Right renal cortex interstitium (tissue), 3 donors: Measurements from ENCODE around the gene ACVR1B. TPM values are rescaled to one million over a fixed set of nuclear protein-coding genes. Genes with fewer than 3 reads are reported as not detected.
"Not testable (repeated sequence)": the region's sequence is repeated elsewhere in the genome, so short reads cannot be mapped to it uniquely, and the experiment has no call there.

Experiments used
- DNase-seq, 3 donors: peaks; one replicate each; pipeline ENCODE4 v3.0.0-alpha.2; 2013; ENCODE audit warnings: low read depth in 3 of 3, low spot score in 2 of 3
- polyA plus RNA-seq, 3 donors: library from polyadenylated mRNA; unstranded; fragments of 120-200 nt; gene quantifications; one replicate each; pipeline ENCODE4 v1.2.1, GENCODE V29; 2013; ENCODE audit not compliant: insufficient read length in 3 of 3

Gene ACVR1B
- polyA plus RNA-seq, 3 donors: 58.9 to 61.0 (median 60.5) TPM

DNA sequence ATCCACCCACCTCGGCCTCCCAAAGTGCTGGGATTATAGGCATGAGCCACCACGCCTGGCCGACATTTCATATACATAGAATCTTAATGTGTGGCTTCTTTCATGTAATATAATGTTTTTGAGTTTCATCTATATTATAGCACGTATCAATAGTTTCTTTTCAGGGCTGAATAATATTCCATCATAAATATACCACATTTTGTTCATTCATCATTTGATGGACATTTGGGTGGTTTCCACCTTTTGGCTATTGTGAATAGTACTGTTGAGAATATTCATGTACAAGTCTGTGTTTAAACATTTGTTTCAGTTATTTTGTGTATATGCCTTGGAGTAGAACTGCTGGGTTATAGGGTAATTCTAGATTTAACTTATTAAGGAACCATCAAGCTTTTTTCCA lies 12.0 kb downstream of the ACVR1B start:
- DNase-seq: no peak

DNA sequence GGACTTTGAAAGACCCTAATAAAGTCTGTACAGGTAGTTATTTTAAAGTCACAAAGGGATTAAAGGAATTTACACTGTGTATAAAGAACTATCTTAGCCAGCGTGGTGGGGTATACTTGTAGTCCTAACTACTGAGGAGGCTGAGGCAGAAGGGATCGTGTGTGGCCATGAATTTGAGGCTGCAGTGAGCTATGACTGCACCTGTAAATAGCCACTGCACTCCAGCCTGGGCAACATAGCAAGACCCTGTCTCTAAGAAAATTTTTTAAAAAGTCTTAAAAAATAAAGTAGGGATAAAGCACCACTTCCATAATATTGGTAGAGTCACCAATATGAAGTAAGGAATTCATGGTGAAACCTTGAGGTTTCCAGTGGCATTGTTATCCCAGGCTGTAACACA lies 18.1 kb downstream of the ACVR1B start:
- DNase-seq: no peak

DNA sequence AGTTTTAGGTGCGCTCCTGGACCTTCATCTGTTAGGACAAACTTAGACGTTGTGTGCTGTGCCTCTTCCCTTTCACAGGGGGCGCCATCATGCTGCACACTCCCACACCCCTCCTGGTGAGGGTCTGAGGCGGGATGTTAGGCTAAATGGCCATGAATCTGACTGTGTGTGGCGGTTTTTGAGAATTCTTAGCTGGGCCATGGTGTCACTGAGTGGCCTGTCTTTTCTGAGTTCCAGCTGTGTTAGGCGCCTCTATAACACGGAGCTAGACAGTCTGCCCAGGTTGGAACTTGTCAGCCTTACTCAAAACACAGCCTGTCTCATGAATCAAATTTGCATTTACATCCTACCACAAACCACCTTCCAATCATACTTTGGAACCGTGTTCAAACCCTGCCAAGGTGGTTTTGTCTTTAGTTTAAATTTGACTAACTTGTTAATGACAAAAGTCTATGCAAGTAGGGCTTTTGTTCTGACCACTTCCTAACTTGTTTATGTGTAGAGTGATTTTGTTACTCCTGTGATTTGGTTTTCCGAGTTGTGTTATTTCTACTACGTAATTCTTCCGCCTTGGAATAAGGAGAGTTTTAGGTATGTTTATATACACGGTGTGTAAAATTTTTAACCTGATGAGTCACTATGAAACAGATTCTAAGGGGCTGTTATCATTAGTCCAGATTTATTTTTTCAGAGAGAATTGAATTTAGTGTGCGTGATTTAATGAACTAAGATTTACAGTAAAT lies 19.6 kb downstream of the ACVR1B start:
- DNase-seq: no peak

DNA sequence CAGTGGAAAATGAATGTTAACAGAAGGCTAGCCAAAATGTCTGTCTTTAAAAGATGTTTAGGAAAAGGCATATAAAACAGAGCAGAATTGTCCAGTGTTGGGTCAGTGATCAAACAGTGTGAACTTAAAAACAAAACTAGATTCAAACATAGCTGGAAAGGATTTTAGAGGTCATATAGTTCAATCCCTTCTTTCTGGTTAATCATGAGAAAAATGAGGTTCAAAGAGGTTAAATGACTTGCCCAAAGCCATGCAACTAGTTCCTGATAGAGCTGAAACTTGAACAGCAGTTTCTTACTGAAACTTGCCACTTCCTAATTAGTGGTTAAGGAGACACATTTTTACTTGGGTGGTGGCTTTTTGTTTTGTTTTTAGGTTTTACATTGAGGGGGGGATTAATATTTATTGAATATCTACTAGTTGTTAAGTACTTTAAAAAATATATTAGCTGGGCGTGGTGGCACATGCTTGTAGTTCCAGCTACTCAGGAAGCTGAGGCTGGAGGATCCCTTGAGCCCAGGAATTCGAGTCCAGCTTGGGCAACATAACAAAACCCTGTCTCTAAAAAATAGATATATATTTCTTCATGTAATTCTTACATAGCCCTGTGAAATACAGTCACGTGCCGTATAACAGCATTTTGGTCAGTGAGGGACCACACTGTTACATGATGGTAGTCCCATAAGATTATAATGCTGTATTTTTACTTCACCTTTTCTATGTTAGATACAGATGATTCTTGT lies 20.4 kb downstream of the ACVR1B start:
- DNase-seq: no peak

GRCh38 chr12:51972422-51972812 lies 20.9 kb downstream of the ACVR1B start:
- DNase-seq: no peak

DNA sequence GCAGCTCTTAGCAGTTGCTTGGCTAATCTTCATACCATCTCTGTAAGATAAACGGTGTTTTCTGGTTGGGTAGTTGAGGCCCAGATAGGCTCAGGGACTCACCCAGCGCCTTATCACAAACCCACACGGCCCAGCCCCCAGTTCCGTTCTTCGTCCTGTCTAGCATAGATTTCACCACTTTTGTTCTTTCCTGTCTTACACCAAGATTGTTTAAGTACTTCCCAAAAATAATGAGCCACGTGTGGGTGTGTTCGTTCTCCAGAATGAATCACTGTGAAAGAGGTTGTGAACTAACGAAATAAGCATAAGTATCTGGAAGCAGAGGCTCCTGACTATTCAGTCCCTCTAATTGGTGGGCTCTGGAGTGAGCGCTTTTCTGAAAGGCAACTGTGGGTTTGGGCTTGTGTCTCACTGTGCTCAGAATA lies 21.4 kb downstream of the ACVR1B start:
- no peak for DNase-seq

GRCh38 chr12:51973560-51973959 lies 22.1 kb downstream of the ACVR1B start:
- no peak for DNase-seq

GRCh38 chr12:51974646-51975045 lies 23.1 kb downstream of the ACVR1B start:
- DNase-seq: no peak

- DNase-seq: no peak
These were observed 23.7 kb downstream of the ACVR1B start for GRCh38 chr12:51975196-51975595.

DNA sequence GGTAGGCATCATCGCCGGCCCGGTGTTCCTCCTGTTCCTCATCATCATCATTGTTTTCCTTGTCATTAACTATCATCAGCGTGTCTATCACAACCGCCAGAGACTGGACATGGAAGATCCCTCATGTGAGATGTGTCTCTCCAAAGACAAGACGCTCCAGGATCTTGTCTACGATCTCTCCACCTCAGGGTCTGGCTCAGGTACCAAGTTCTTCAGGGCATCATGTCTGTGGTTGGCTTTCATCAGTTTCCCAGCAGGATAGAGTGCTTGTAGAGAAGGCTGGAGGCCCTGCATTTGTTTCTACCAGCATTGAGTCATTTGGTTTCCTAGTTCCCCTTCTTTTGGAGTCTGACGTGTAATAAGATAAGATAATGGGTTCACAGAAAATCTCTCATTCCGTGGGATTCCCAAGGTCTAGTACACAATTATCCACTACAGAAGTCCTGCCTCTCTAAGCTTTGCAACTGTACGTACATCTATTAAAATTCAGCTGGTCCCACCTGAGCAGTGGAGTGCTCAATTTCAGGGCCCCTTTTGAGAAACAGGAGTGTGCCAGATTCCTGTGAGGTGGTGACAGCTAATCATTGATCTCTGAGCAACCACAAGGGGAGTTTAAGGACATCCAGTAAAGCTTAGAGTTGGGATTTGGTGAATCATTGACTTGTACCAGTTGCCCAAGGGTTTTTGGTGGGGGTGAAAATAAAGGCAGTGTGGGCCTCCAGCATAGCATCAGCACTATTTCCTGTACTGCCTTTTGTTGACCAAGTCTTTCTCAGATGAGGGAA lies 25.1 kb downstream of the ACVR1B start:
- peak in 1 of 3 donors; percentile 70 for DNase-seq

DNA sequence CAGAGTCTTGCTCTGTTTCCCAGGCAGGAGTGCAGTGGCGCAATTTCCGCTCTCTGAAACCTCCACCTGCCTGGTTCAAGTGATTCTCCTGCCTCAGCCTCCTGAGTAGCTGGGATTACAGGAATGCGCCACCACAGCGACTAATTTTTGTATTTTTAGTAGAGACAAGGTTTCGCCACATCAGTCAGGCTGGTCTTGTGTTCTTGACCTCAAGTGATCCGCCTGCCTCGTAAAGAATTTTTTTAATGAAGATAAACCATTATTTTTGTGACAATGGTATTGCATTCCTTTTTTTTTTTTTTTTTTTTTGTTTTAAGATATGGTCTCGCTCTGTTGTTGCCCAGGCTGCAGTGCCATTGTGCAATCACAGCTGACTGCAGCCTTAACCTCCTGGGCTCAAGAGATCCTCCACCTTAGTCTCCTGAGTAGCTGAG lies 25.8 kb downstream of the ACVR1B start:
- no peak for DNase-seq

DNA sequence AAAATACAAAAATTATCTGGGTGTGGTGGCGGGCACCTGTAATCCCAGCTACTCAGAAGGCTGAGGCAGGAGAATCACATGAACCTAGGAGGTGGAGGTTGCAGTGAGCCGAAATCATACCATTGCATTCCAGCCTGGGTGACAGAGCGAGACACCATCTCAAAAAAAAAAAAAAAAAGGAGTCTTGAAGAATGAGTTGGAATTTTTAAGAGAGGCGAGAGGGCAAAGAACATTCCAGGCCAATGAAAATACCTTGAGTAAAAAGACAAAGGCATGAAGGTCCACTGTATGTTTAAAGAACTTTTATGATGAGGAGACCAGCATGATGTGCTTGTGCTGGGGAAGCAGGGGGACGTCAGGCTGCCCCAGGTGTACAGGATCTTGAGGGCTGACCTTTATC lies 27.8 kb downstream of the ACVR1B start:
- DNase-seq: not testable (repeated sequence)

DNA sequence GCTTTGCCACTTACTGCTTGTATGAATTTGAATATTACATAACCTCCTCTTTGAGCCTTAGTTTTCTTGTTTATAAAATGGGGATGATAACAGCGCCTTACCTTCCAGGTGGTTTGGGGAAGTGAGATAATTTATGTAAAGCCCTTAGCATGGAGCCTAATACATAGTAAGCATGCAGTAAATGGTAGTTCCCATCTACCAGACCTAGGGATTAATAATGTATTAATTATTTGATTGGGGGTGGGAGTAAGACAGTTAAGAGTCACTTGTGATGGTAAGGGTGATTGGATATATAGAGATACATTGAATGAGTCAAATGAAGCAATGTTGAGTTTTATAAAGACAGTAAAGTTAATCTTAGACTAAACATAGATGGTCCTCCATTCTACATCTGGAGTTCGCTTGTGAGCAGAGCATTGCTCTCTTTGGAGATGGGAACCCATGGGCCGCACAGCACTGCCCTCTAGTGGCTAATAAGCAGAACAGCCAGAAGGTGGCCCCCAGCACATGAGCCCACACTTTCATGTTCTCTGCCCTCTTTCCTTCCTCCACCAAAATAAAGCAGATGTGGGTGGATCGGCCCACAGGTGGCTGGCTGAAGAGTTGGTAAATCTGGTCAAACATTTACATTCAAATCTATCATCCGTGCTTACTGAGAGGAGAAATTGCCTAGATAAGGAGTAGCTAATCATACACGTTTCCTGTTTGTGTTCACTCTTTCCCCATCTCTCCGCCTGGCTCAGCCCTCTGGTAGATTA lies 28.7 kb downstream of the ACVR1B start:
- peak in 1 of 3 donors; percentile 68 for DNase-seq

DNA sequence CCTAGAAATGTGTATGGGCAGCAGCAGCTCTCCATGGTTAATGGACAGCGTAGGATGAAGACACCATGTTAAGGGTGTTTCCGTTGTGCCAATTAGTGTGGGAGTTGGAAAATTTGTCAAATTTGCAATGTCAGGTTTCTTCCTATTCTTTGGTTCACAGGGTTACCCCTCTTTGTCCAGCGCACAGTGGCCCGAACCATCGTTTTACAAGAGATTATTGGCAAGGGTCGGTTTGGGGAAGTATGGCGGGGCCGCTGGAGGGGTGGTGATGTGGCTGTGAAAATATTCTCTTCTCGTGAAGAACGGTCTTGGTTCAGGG lies 29.3 kb downstream of the ACVR1B start:
- DNase-seq: no peak

- no peak for DNase-seq
These were observed 33.2 kb downstream of the ACVR1B start for GRCh38 chr12:51984657-51985056.

DNA sequence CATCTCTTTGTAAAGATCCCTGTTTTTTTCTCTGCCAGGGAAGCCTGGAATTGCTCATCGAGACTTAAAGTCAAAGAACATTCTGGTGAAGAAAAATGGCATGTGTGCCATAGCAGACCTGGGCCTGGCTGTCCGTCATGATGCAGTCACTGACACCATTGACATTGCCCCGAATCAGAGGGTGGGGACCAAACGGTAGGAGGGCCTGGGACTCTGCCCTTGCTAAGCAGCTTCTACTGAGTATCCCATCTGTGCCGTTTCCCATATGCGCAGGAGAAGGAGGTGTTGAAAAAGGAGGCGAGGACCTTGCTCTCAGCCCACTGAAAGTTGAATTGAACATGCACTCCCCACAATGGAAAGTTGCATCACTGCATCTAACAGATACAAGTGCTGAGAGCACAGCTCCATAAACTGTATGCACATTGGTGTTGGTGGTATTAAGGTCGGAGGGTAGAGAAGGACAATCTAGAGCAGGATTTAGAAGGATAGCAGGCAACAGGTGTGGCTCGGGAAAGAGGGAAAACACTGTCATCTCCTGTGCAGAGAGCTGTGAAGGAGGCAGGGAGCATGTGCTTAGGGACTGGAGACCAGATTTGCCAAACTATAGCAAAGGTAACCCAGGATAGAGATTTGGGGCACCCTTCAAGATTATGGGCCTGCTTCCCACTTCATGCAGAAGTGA lies 33.8 kb downstream of the ACVR1B start:
- no peak for DNase-seq

GRCh38 chr12:51986834-51987233 lies 35.3 kb downstream of the ACVR1B start:
- no peak for DNase-seq

DNA sequence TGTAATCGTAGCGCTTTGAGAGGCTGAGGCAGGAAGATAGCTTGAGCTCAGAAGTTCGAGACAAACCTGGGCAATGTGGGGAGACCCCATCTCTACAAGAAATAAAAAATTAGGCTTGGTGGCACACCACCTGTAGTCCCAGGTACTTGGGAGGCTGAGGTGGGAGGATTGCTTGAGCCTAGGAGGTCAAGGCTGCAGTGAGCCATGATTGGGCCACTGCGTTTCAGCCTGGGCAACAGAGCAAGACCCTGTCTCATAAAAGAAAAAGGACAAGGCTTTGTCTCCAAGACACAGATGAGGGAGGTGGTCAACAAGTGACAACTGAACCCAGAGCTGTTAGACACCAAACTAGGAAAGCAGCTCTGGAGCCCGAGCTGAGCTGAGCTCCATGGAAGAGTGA lies 40.7 kb downstream of the ACVR1B start:
- no peak for DNase-seq

DNA sequence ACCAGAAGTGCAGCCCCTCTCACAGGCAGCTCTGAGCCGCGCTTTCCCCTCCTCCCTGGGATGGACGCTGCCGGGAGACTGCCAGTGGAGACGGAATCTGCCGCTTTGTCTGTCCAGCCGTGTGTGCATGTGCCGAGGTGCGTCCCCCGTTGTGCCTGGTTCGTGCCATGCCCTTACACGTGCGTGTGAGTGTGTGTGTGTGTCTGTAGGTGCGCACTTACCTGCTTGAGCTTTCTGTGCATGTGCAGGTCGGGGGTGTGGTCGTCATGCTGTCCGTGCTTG lies 43.0 kb downstream of the ACVR1B start:
- no peak for DNase-seq

GRCh38 chr12:51994959-51995358 lies 43.5 kb downstream of the ACVR1B start:
- DNase-seq: no peak

DNA sequence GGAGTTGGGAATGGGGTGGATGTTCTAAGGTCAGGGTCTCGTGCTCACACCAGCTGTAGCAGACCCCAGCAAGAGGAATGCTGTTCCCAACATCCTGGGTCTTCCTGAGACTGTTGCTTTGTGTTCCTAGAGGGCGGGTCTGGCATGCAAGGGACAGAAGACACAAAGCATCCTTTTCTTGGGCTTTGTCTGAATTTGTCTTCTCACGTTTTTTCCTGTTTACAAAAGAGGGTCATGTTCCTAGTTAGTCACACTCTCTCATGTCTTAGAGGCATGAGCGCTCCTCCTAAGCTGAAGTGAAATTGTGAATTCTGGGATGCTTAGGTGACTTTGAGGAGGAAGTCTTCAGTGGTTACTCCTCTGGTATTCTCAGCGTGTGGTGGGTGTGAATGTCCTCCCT lies 45.6 kb downstream of the ACVR1B start:
- DNase-seq: no peak
